ENCODE results near the gene FOXP1.

GRCh38 chr3:71395927-71396695, 187.4 kb downstream of the FOXP1 start:
- TF ChIP-seq CTCF (IDR thresholded peaks at IDR 0.05) = no peak
- no peak for TF ChIP-seq EZH2 (IDR thresholded peaks at IDR 0.05)

Measured in neural progenitor cell (in vitro differentiated cells).